Measurements from ENCODE around the gene MATN1. TPM values are rescaled to one million over a fixed set of nuclear protein-coding genes. Genes with fewer than 3 reads are reported as not detected.

Gene MATN1
- total RNA-seq, 1 donor from 2014 or later, result not detected

- no peak overlapping the region for H3K27ac ChIP-seq (replicated peaks)
- TF ChIP-seq, protein P1, sequence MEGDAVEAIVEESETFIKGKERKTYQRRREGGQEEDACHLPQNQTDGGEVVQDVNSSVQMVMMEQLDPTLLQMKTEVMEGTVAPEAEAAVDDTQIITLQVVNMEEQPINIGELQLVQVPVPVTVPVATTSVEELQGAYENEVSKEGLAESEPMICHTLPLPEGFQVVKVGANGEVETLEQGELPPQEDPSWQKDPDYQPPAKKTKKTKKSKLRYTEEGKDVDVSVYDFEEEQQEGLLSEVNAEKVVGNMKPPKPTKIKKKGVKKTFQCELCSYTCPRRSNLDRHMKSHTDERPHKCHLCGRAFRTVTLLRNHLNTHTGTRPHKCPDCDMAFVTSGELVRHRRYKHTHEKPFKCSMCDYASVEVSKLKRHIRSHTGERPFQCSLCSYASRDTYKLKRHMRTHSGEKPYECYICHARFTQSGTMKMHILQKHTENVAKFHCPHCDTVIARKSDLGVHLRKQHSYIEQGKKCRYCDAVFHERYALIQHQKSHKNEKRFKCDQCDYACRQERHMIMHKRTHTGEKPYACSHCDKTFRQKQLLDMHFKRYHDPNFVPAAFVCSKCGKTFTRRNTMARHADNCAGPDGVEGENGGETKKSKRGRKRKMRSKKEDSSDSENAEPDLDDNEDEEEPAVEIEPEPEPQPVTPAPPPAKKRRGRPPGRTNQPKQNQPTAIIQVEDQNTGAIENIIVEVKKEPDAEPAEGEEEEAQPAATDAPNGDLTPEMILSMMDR (IDR thresholded peaks at IDR 0.05; ENCODE audit: borderline replicate concordance), result no peak
- H3K36me3 ChIP-seq, result no peaks in the 10 kb centered on the region
- intact Hi-C loops (cut with micrococcal nuclease), result no loop called here
- no peaks in the 10 kb centered on the region for H3K9me3 ChIP-seq (replicated peaks)
- peaks cover 7% of the 10 kb centered on the region for H3K27me3 ChIP-seq (ENCODE audit: low read depth)
- H3K4me3 ChIP-seq, result no peak overlapping the region
- H3K4me1 ChIP-seq, result peaks cover 4% of the 10 kb centered on the region
- DNase-seq, result no peak
Observed at GRCh38 chr1:30744060-30744756, 20.8 kb upstream of the MATN1 start.

DNA sequence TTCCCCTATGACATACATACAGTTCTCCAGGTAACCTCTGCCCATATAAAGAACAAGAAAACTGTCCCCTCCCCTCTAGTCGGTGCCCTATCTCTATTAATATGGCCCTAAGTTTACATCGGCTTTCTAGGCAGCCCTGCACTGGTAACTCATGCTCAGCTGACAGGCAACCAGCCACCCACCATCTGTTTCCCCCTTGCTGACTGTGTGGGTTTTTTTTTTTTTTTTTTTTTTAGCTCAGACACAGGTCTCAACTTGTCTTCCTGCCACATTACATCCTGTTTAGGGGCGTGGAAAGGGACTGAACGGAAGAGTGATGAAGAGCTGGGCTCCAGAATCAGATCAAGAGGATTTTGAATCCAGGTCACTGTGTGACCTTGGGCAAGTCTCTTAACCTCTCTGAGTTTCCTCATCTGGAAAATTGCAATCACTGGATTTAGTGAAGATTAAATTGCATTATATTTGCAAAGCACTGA lies 20.2 kb upstream of the MATN1 start:
- intact Hi-C loops (cut with micrococcal nuclease), result no loop called here
- Histone ChIP-seq H3K36me3 (no peaks in the 10 kb centered on the region), H3K9me3 (replicated peaks) (no peaks in the 10 kb centered on the region), H3K27me3 (ENCODE audit: low read depth) (peaks cover 12% of the 10 kb centered on the region), H3K4me1 (no peaks in the 10 kb centered on the region), H3K4me3 (no peak overlapping the region), H3K27ac (replicated peaks) (no peak overlapping the region)
- TF ChIP-seq, protein P1 (IDR thresholded peaks at IDR 0.05; ENCODE audit: borderline replicate concordance), result no peak
- no peak for DNase-seq

DNA sequence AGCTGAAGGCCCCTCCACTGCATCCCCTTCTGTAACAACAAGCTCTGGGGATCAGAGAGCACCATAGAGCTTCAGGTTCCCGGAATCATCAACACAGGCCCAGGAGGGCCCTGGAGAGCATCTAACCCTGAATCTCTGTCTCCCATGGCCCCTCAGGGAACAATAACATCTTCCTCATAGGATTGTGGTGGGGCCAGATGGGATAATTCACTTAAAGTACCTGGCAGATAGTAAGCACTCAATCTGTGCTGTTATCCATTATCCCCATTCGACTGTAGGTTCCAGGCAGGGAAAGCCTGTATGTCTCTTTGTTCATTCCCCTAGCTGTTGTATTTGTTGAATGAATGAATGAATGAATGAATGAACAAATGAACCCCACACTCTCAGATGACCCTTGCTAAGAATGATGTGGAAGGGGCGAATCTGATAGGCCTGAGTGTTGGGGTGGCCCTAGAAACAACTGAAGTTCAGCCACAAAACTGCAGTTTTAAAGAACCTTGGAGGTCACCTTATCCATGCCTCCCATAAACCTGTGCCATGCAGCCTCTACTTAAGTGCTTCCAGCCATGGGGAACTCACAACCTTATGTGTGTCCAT lies 19.7 kb upstream of the MATN1 start:
- H3K27ac ChIP-seq (replicated peaks), result no peak overlapping the region
- H3K27me3 ChIP-seq (ENCODE audit: low read depth), result peaks cover 12% of the 10 kb centered on the region
- no peaks in the 10 kb centered on the region for H3K4me1 ChIP-seq
- TF ChIP-seq, protein P1 (IDR thresholded peaks at IDR 0.05; ENCODE audit: borderline replicate concordance), result no peak
- no peak for DNase-seq
- no peaks in the 10 kb centered on the region for H3K36me3 ChIP-seq
- H3K4me3 ChIP-seq, result no peak overlapping the region
- H3K9me3 ChIP-seq (replicated peaks), result no peaks in the 10 kb centered on the region
- intact Hi-C loops (cut with micrococcal nuclease), result no loop called here

- H3K27me3 ChIP-seq (ENCODE audit: low read depth), result peaks cover 12% of the 10 kb centered on the region
- H3K4me3 ChIP-seq, result no peak overlapping the region
- no peak overlapping the region for H3K27ac ChIP-seq (replicated peaks)
- TF ChIP-seq, protein P1 (IDR thresholded peaks at IDR 0.05; ENCODE audit: borderline replicate concordance), result no peak
- no peak for DNase-seq
- H3K9me3 ChIP-seq (replicated peaks), result no peaks in the 10 kb centered on the region
- intact Hi-C loops (cut with micrococcal nuclease), result no loop called here
- no peaks in the 10 kb centered on the region for H3K4me1 ChIP-seq
- no peaks in the 10 kb centered on the region for H3K36me3 ChIP-seq
Observed at GRCh38 chr1:30742300-30742962, 19.0 kb upstream of the MATN1 start.

DNA sequence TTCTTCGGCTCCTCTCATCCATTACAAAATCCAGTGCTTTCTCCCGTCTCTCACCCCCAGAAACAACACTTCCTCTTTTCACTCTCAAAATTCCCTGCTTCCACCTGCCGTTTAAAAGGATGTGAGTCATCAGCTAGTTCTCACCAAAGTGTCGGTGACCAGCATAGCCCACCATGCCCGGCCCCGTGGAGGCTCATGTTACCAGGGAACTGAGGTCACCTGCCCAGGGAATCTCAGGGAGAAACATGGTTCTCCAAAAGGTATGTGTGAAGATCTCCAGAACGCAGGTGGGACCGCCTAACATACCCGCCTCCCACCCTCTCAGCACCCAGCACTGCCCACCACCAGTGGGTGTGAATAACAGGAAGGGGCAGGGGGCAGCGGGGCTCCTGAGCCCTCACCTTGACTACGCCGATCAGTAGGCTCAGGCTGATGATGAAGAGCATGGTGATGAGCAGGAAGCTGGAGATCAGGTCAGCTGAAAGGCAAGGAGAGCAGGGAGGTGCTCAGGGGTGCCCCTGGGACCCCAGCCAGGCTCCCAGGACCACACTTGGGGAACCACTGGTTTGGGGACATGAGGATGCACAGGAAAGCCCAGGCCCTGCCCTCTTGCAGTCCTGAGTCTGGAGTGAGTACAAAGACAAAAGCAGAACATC lies 18.0 kb upstream of the MATN1 start:
- H3K36me3 ChIP-seq, result no peaks in the 10 kb centered on the region

More for the DNA sequence above, 18.0 kb upstream of the MATN1 start:
- TF ChIP-seq, protein P1 (IDR thresholded peaks at IDR 0.05; ENCODE audit: borderline replicate concordance), result no peak
- Histone ChIP-seq H3K4me3 (no peak overlapping the region), H3K27ac (replicated peaks) (no peak overlapping the region), H3K27me3 (ENCODE audit: low read depth) (peaks cover 12% of the 10 kb centered on the region), H3K9me3 (replicated peaks) (no peaks in the 10 kb centered on the region), H3K4me1 (no peaks in the 10 kb centered on the region)
- no peak for DNase-seq
- intact Hi-C loops (cut with micrococcal nuclease), result no loop called here

Data from left ventricle myocardium inferior (tissue), 1 donor.